ENCODE data around the gene CDCA7.
"Not testable (repeated sequence)": the region's sequence is repeated elsewhere in the genome, so short reads cannot be mapped to it uniquely, and the experiment has no call there.

The CDCA7 gene

GRCh38 chr2:173358616-173359015 lies 3.9 kb downstream of the CDCA7 start:
- DNase-seq (ENCODE audit: low read depth) = no peak

GRCh38 chr2:173359231-173359630 lies 4.6 kb downstream of the CDCA7 start:
- no peak for DNase-seq (ENCODE audit: low read depth)

- no peak for DNase-seq (ENCODE audit: low read depth)
Measured at GRCh38 chr2:173370198-173370597, 15.5 kb downstream of the CDCA7 start.

- no peak for DNase-seq (ENCODE audit: low read depth)
Measured at GRCh38 chr2:173371023-173371422, 16.4 kb downstream of the CDCA7 start.

GRCh38 chr2:173373290-173373689 lies 18.6 kb downstream of the CDCA7 start:
- DNase-seq (ENCODE audit: low read depth) = no peak

GRCh38 chr2:173374634-173375033 lies 20.0 kb downstream of the CDCA7 start:
- no peak for DNase-seq (ENCODE audit: low read depth)

- DNase-seq (ENCODE audit: low read depth) = not testable (repeated sequence)
Measured at GRCh38 chr2:173385534-173385933, 30.9 kb downstream of the CDCA7 start.

GRCh38 chr2:173386021-173386737 lies 31.5 kb downstream of the CDCA7 start:
- DNase-seq (ENCODE audit: low read depth) = no peak

GRCh38 chr2:173386738-173387065 lies 32.0 kb downstream of the CDCA7 start:
- DNase-seq (ENCODE audit: low read depth) = no peak

GRCh38 chr2:173387079-173387478 lies 32.4 kb downstream of the CDCA7 start:
- DNase-seq (ENCODE audit: low read depth) = no peak

GRCh38 chr2:173387660-173388059 lies 33.0 kb downstream of the CDCA7 start:
- no peak for DNase-seq (ENCODE audit: low read depth)

- DNase-seq (ENCODE audit: low read depth) = no peak
Measured at GRCh38 chr2:173388795-173389194, 34.1 kb downstream of the CDCA7 start.

GRCh38 chr2:173390036-173390435 lies 35.4 kb downstream of the CDCA7 start:
- DNase-seq (ENCODE audit: low read depth) = no peak

- no peak for DNase-seq (ENCODE audit: low read depth)
Measured at GRCh38 chr2:173392731-173393130, 38.1 kb downstream of the CDCA7 start.

- no peak for DNase-seq (ENCODE audit: low read depth)
Measured at GRCh38 chr2:173393186-173393585, 38.5 kb downstream of the CDCA7 start.

- no peak for DNase-seq (ENCODE audit: low read depth)
Measured at GRCh38 chr2:173393636-173394035, 39.0 kb downstream of the CDCA7 start.

GRCh38 chr2:173394091-173394974 lies 39.7 kb downstream of the CDCA7 start:
- DNase-seq (ENCODE audit: low read depth) = no peak

GRCh38 chr2:173395567-173396351 lies 41.1 kb downstream of the CDCA7 start:
- no peak for DNase-seq (ENCODE audit: low read depth)

GRCh38 chr2:173397539-173397938 lies 42.9 kb downstream of the CDCA7 start:
- no peak for DNase-seq (ENCODE audit: low read depth)

GRCh38 chr2:173399229-173399628 lies 44.6 kb downstream of the CDCA7 start:
- no peak for DNase-seq (ENCODE audit: low read depth)

GRCh38 chr2:173400760-173401159 lies 46.1 kb downstream of the CDCA7 start:
- no peak for DNase-seq (ENCODE audit: low read depth)

GRCh38 chr2:173401716-173402326 lies 47.1 kb downstream of the CDCA7 start:
- DNase-seq (ENCODE audit: low read depth) = no peak
